Natural killer cell (primary cell): Measurements from ENCODE around the gene POC1A. TPM values are rescaled to one million over a fixed set of nuclear protein-coding genes. Genes with fewer than 3 reads are reported as not detected.
A peak's percentile ranks its signal among the peaks of the same experiment; 100 is the strongest.

Experiments
- ATAC-seq, 3 donors: fragments of 150-1000 bp in 2 of 3; fragments of 200-7000 bp in 1 of 3; cut with Tn5 transposase; 1 replicate in 1 of 3; 2 replicates in 2 of 3; pipeline ENCODE4 v1.10.0; 2021; ENCODE audit warnings: mild to moderate bottlenecking in 2 of 3, moderate library complexity in 2 of 3
- DNase-seq, 2 donors: peaks; one replicate each; pipeline versions ENCODE4 v3.0.0 to v3.0.0-alpha.2; 2013 to 2021; ENCODE audit warnings: mixed read lengths in 1 of 2
- H3K27ac ChIP-seq: one replicate; pipeline ENCODE4 v1.5.1; 2013; ENCODE audit warnings: mild to moderate bottlenecking, low read length
- H3K27me3 ChIP-seq: one replicate; pipeline ENCODE4 v1.6.1; 2013; ENCODE audit warnings: low read length; ENCODE audit not compliant: control insufficient read depth, insufficient read depth
- H3K36me3 ChIP-seq: one replicate; pipeline ENCODE4 v1.6.1; 2013; ENCODE audit warnings: low read length; ENCODE audit not compliant: control insufficient read depth, insufficient read depth
- H3K4me1 ChIP-seq: one replicate; pipeline ENCODE4 v1.6.1; 2013; ENCODE audit warnings: low read length; ENCODE audit not compliant: control insufficient read depth, insufficient read depth
- H3K4me3 ChIP-seq: one replicate; pipeline ENCODE4 v1.5.1; 2013; ENCODE audit warnings: low read length
- H3K9me3 ChIP-seq: one replicate; pipeline ENCODE4 v1.6.1; 2013; ENCODE audit warnings: low read length; ENCODE audit not compliant: control insufficient read depth, insufficient read depth
- H3K27ac Mint-ChIP-seq, 2 donors: one replicate each; pipeline ENCODE4 v1.8.0; 2022; ENCODE audit warnings: mild to moderate bottlenecking in 2 of 2, mixed read lengths in 2 of 2, moderate library complexity in 1 of 2
- H3K27me3 Mint-ChIP-seq, 2 donors: one replicate each; pipeline ENCODE4 v1.8.0; 2022; ENCODE audit warnings: low read depth in 2 of 2, mixed read lengths in 2 of 2
- H3K36me3 Mint-ChIP-seq: one replicate; pipeline ENCODE4 v1.8.0; 2022; ENCODE audit warnings: mixed read lengths
- H3K4me1 Mint-ChIP-seq, 2 donors: one replicate each; pipeline ENCODE4 v1.8.0; 2022; ENCODE audit warnings: mixed read lengths in 2 of 2
- H3K4me3 Mint-ChIP-seq: one replicate; pipeline ENCODE4 v1.8.0; 2022; ENCODE audit warnings: mild to moderate bottlenecking, moderate library complexity, mixed read lengths
- H3K9me3 Mint-ChIP-seq, 2 donors: one replicate each; pipeline ENCODE4 v1.8.0; 2022; ENCODE audit warnings: mixed read lengths in 2 of 2
- WGBS: methylation state at CpG from one replicate; pipeline ENCODE4 v1.1.7; 2013; ENCODE audit warnings: missing lambda C conversion rate; ENCODE audit not compliant: insufficient coverage; 5-methylcytosine and 5-hydroxymethylcytosine counted together
- intact Hi-C: fragments of 100-400 bp; cut with micrococcal nuclease; formaldehyde crosslinking; loops from one replicate; pipeline ENCODE4 v1.14.2; 2022
- total RNA-seq, 4 donors: library from RNA; stranded (reverse); fragments of 120-200 nt in 1 of 4; gene quantifications; one replicate each; pipeline versions ENCODE4 v1.2.3 to v1.2.4, GENCODE V29; 2013 to 2022
- TF ChIP-seq, protein P1 (sequence below): fragments of 200-600 bp; IDR thresholded peaks from one replicate; pipeline ENCODE4 v1.8.0; 2022; ENCODE audit warnings: antibody characterized with exemption

POC1A gene
- total RNA-seq, 3 donors from 2014 or later (not counting 1 experiment from before 2014, with no cell fraction given), result 1.3 to 2.6 (median 2.4) TPM

DNA sequence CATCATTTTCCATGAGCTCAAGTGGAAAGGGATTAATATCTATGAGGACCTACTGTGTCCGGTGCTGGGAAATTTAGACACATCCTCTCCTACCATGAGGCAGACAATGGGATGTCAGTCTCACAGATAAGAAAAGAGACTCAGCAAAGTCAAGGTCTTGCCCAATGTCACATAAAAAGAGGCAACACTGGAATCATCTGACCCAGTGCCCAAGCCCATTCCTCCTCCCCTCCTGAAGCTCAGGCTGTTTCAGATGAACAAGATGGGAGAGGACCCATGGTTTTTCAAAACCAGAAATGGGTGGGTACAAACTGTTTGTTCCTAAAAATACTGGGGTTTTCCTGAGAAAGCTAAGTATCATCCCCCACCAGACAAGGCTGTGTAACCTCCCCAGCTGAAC, 22.2 kb downstream of the POC1A start:
- TF ChIP-seq, protein P1, sequence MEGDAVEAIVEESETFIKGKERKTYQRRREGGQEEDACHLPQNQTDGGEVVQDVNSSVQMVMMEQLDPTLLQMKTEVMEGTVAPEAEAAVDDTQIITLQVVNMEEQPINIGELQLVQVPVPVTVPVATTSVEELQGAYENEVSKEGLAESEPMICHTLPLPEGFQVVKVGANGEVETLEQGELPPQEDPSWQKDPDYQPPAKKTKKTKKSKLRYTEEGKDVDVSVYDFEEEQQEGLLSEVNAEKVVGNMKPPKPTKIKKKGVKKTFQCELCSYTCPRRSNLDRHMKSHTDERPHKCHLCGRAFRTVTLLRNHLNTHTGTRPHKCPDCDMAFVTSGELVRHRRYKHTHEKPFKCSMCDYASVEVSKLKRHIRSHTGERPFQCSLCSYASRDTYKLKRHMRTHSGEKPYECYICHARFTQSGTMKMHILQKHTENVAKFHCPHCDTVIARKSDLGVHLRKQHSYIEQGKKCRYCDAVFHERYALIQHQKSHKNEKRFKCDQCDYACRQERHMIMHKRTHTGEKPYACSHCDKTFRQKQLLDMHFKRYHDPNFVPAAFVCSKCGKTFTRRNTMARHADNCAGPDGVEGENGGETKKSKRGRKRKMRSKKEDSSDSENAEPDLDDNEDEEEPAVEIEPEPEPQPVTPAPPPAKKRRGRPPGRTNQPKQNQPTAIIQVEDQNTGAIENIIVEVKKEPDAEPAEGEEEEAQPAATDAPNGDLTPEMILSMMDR, result no peak
- Histone ChIP-seq H3K27me3 (no peaks in the 10 kb centered on the region), H3K36me3 (no peaks in the 10 kb centered on the region), H3K9me3 (no peaks in the 10 kb centered on the region), H3K4me1 (peaks cover 5% of the 10 kb centered on the region), H3K27ac (no peak overlapping the region), H3K4me3 (no peak overlapping the region)
- WGBS, result 88% methylated on average over 1 of the region's 1 CpG
- DNase-seq (no peak), ATAC-seq (no peak)
- intact Hi-C loops, result no loop called here
- Mint-ChIP-seq H3K36me3 (no peaks in the 10 kb centered on the region), H3K4me3 (no peak overlapping the region), H3K4me1 (peaks cover 6% of the 10 kb centered on the region in 2 donors), H3K27ac (no peak overlapping the region), H3K27me3 (no peaks in the 10 kb centered on the region), H3K9me3 (no peaks in the 10 kb centered on the region)

DNA sequence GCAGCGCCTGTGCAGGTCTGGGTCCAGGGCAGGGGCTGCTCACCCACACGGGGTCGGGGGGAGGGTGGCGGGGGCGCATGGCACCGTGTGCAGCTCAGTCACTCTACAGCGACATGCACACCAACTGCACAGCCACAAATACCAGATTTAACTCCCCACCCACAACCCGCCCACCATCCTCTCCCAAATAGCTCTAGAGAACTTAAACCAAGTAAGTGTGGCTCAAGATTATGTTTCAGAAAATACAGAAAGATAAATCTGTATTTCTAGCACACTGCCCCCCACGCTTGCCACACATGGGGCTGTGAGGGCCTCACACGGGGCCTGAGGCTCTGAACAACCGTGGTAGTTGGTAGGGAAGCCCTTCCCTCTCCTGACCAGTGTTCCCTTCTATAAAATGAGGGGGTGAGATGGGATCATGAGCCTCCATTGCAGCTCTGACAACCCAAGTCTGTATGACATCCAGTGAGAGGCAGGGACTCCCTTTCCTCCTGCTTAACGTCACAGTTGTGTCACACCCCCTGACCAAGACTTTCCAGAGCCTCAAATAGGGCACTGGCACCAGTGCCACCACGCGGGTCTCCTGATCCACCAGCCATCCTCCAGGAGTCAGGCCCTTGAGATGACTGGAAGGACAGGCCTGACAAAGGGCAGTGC, 23.1 kb downstream of the POC1A start:
- H3K36me3 ChIP-seq, result no peaks in the 10 kb centered on the region
- Mint-ChIP-seq H3K4me3 (no peak overlapping the region), H3K9me3 (no peaks in the 10 kb centered on the region), H3K36me3 (no peaks in the 10 kb centered on the region), H3K27ac (no peak overlapping the region), H3K4me1 (peaks cover 6% of the 10 kb centered on the region in 2 donors), H3K27me3 (no peaks in the 10 kb centered on the region)
- no peak overlapping the region for H3K4me3 ChIP-seq
- H3K27ac ChIP-seq, result no peak overlapping the region
- H3K4me1 ChIP-seq, result peaks cover 5% of the 10 kb centered on the region
- no peak for DNase-seq
- H3K9me3 ChIP-seq, result no peaks in the 10 kb centered on the region
- WGBS, result 68% methylated on average over 12 of the region's 14 CpGs
- TF ChIP-seq, protein P1, result no peak
- ATAC-seq, result no peak
- intact Hi-C loops, result no loop called here
- H3K27me3 ChIP-seq, result no peaks in the 10 kb centered on the region

DNA sequence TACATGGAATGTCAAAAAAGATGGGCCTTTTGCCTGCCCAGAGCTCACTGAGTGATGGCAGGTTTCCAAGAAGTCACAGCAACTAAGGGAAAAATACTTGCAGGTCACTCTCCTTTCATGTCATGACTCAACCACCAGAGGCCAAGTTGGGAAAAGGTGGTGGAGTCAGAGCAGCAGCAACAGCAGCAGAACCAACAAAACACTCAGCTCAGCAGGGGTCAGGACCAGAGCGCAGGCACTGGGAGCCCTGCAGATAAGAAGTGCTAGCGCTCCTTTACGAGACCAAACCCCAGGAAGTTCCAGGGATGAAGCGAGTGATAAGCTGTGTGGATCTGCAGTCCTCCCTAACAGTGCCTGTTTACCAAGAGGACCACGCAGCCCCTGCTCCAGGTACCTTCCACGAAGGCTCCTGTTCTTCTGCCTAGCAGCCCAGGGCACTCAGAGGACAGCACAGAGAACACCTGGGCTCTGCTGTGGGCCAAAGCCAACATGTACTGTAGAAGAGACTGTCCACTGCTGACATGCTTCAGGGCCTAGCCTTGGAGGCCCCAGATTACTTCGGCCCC, 26.0 kb downstream of the POC1A start:
- DNase-seq (no peak), ATAC-seq (no peak)
- no peaks in the 10 kb centered on the region for H3K9me3 ChIP-seq
- no peak overlapping the region for H3K4me3 ChIP-seq
- no peak overlapping the region for H3K4me3 Mint-ChIP-seq
- H3K4me1 Mint-ChIP-seq, result no peaks in the 10 kb centered on the region
- TF ChIP-seq, protein P1, result no peak
- no peaks in the 10 kb centered on the region for H3K27me3 ChIP-seq
- H3K27me3 Mint-ChIP-seq, result no peaks in the 10 kb centered on the region
- H3K36me3 ChIP-seq, result no peaks in the 10 kb centered on the region
- H3K36me3 Mint-ChIP-seq, result no peaks in the 10 kb centered on the region
- no peak overlapping the region for H3K27ac ChIP-seq
- peaks cover 5% of the 10 kb centered on the region for H3K4me1 ChIP-seq
- 96% methylated on average over 7 of the region's 7 CpGs for WGBS
- no peak overlapping the region for H3K27ac Mint-ChIP-seq
- intact Hi-C loops, result no loop called here
- H3K9me3 Mint-ChIP-seq, result no peaks in the 10 kb centered on the region

DNA sequence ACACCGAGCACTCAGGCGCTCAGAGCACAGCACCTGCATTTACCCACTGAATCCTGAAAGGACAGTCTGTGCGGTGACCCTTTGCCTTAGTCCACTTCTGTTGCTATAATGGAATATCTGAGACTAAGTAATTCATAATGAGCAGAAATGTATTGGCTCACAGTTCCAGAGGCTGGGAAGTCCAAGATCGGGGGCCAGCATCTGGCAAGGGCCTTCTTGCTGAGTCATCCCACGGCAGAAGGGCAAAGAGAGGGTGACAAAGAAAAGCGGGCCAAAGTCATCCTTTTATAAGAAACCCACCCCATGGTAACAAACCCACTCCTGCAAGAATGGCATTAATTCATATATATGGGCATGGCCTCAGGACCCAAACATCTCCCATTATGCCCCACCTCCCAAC, 27.7 kb downstream of the POC1A start:
- Mint-ChIP-seq H3K27me3 (no peaks in the 10 kb centered on the region), H3K9me3 (no peaks in the 10 kb centered on the region), H3K4me3 (no peak overlapping the region), H3K36me3 (no peaks in the 10 kb centered on the region), H3K4me1 (peaks cover 8 to 10% of the 10 kb centered on the region in 2 donors), H3K27ac (peak overlapping the region in 1 of 2 donors; percentile 57)
- no peaks in the 10 kb centered on the region for H3K9me3 ChIP-seq
- intact Hi-C loops, result no loop called here
- ATAC-seq (no peak), DNase-seq (no peak)
- WGBS, result 95% methylated on average over 6 of the region's 6 CpGs
- TF ChIP-seq, protein P1, result no peak
- H3K4me1 ChIP-seq, result peaks cover 22% of the 10 kb centered on the region
- H3K27ac ChIP-seq, result no peak overlapping the region
- no peak overlapping the region for H3K4me3 ChIP-seq
- no peaks in the 10 kb centered on the region for H3K27me3 ChIP-seq
- H3K36me3 ChIP-seq, result no peaks in the 10 kb centered on the region
